Liver (tissue), 9 donors: ENCODE measurements around the gene ABL1. TPM values are rescaled to one million over a fixed set of nuclear protein-coding genes. Genes with fewer than 3 reads are reported as not detected.

Experiments used
- DNase-seq: peaks from one replicate; pipeline ENCODE4 v3.0.0-alpha.2; 2017; ENCODE audit warnings: low spot score
- H3K27ac ChIP-seq, 2 donors: one replicate each; pipeline ENCODE4 v1.7.0; 2013; ENCODE audit warnings: inconsistent platforms in 2 of 2, low read length in 2 of 2, control low read depth in 1 of 2, low read depth in 1 of 2, mild to moderate bottlenecking in 1 of 2
- H3K27me3 ChIP-seq, 4 donors: one replicate each; pipeline versions ENCODE4 v1.6.1 to v1.7.0; 2013; ENCODE audit warnings: low read length in 3 of 4, inconsistent platforms in 1 of 4, mild to moderate bottlenecking in 1 of 4, moderate library complexity in 1 of 4; ENCODE audit not compliant: control insufficient read depth in 4 of 4, insufficient read depth in 4 of 4
- H3K36me3 ChIP-seq, 4 donors: one replicate each; pipeline versions ENCODE4 v1.6.1 to v1.7.0; 2013; ENCODE audit warnings: low read length in 3 of 4, mild to moderate bottlenecking in 3 of 4, low read depth in 1 of 4, moderate library complexity in 1 of 4; ENCODE audit not compliant: control insufficient read depth in 4 of 4, insufficient read depth in 3 of 4
- H3K4me1 ChIP-seq, 4 donors: one replicate each; pipeline versions ENCODE4 v1.6.1 to v1.7.0; 2013; ENCODE audit warnings: low read length in 3 of 4, mild to moderate bottlenecking in 3 of 4, moderate library complexity in 1 of 4; ENCODE audit not compliant: control insufficient read depth in 4 of 4, insufficient read depth in 4 of 4
- H3K4me3 ChIP-seq, 3 donors: one replicate each; pipeline versions ENCODE4 v1.6.1 to v1.7.0; 2013; ENCODE audit warnings: low read length in 3 of 3, control low read depth in 1 of 3, low read depth in 1 of 3, mild to moderate bottlenecking in 1 of 3
- H3K9ac ChIP-seq, 2 donors: one replicate each; pipeline ENCODE4 v1.7.0; 2013; ENCODE audit warnings: low read length in 2 of 2, mild to moderate bottlenecking in 2 of 2, moderate library complexity in 2 of 2, control low read depth in 1 of 2, low read depth in 1 of 2
- H3K9me3 ChIP-seq, 4 donors: one replicate each; pipeline versions ENCODE4 v1.6.1 to v1.7.0; 2013; ENCODE audit warnings: low read length in 3 of 4; ENCODE audit not compliant: control insufficient read depth in 4 of 4
- ATF3 ChIP-seq: IDR thresholded peaks from 2 replicates; pipeline ENCODE4 v1.6.1; 2016; ENCODE audit warnings: antibody characterized with exemption
- FOXA1 ChIP-seq: IDR thresholded peaks from 2 replicates; pipeline ENCODE4 v1.6.1; 2016; ENCODE audit warnings: antibody characterized with exemption
- FOXA2 ChIP-seq: IDR thresholded peaks from 2 replicates; pipeline ENCODE4 v1.6.1; 2016; ENCODE audit warnings: antibody characterized with exemption
- GABPA ChIP-seq, 2 donors: IDR thresholded peaks in 1 of 2; conservative IDR thresholded peaks in 1 of 2; 2 replicates each; pipeline ENCODE4 v1.6.1; 2016; ENCODE audit warnings: antibody characterized with exemption in 2 of 2, mild to moderate bottlenecking in 1 of 2, moderate library complexity in 1 of 2
- HNF4A ChIP-seq, 2 donors: conservative IDR thresholded peaks; 2 replicates each; pipeline ENCODE4 v1.6.1; 2016; ENCODE audit warnings: antibody characterized with exemption in 2 of 2, mild to moderate bottlenecking in 2 of 2
- HNF4G ChIP-seq: IDR thresholded peaks from 2 replicates; pipeline ENCODE4 v1.6.1; 2016; ENCODE audit warnings: antibody characterized with exemption
- JUND ChIP-seq, 2 donors: IDR thresholded peaks; 2 replicates each; pipeline ENCODE4 v1.6.1; 2016; ENCODE audit warnings: antibody characterized with exemption in 2 of 2
- NR2F2 ChIP-seq: IDR thresholded peaks from 2 replicates; pipeline ENCODE4 v1.6.1; 2016; ENCODE audit warnings: antibody characterized with exemption
- RAD21 ChIP-seq, 2 donors: IDR thresholded peaks; 2 replicates each; pipeline ENCODE4 v1.6.1; 2016; ENCODE audit warnings: antibody characterized with exemption in 2 of 2, mild to moderate bottlenecking in 2 of 2
- REST ChIP-seq: IDR thresholded peaks from 2 replicates; pipeline ENCODE4 v1.6.1; 2016; ENCODE audit warnings: antibody characterized with exemption, mild to moderate bottlenecking
- TAF1 ChIP-seq: conservative IDR thresholded peaks from 2 replicates; pipeline ENCODE4 v1.6.1; 2016; ENCODE audit warnings: antibody characterized with exemption, mild to moderate bottlenecking
- ZBTB33 ChIP-seq: IDR thresholded peaks from 2 replicates; pipeline ENCODE4 v1.6.1; 2016; ENCODE audit warnings: antibody characterized with exemption
- WGBS: extraction: QIAGEN DNeasy Blood & Tissue Kit; methylation state at CpG from one replicate; pipeline ENCODE4 v1.1.7; 2013; 5-methylcytosine and 5-hydroxymethylcytosine counted together
- polyA plus RNA-seq, 2 donors: library from polyadenylated mRNA; stranded (reverse) in 1 of 2; unstranded in 1 of 2; fragments of 200-250 nt in 1 of 2; fragments of >200 nt in 1 of 2; fragmentation: Nextera tagmentation in 1 of 2; extraction: Ambion mirVana in 1 of 2; gene quantifications; one replicate each; pipeline versions ENCODE4 v1.2.1 to v1.2.3, GENCODE V29; 2013 to 2015
- total RNA-seq, 2 donors: library from RNA; depleted of rRNA; stranded (reverse); fragments of >200 nt; gene quantifications; one replicate each; pipeline ENCODE4 v1.2.3, GENCODE V29; 2014
- donor health status: healthy.
- donor health status: healthy.
- donor health status: healthy.
- donor health status: healthy.
- donor health status: healthy.

ABL1 gene
- total and polyA plus RNA-seq, 4 donors: 4.2 to 14.2 (median 10.9) TPM

- TF ChIP-seq NR2F2 (no peak), ZBTB33 (no peak), RAD21 (IDR thresholded peaks at IDR 0.05) (no peak)
- Histone ChIP-seq H3K4me3 (no peak overlapping the region), H3K36me3 (no peaks in the 10 kb centered on the region), H3K27me3 (peaks cover 0 to 12% (median 5%) of the 10 kb centered on the region in 4 donors), H3K4me1 (no peaks in the 10 kb centered on the region), H3K9me3 (no peaks in the 10 kb centered on the region), H3K27ac (no peak overlapping the region), H3K9ac (no peak overlapping the region)
- 86% methylated on average over 23 of the region's 23 CpGs for WGBS
- DNase-seq: no peak
Observed at GRCh38 chr9:130930132-130930803, 95.2 kb downstream of the ABL1 start.

GRCh38 chr9:130930804-130931349 lies 95.8 kb downstream of the ABL1 start:
- Histone ChIP-seq H3K36me3 (no peaks in the 10 kb centered on the region), H3K9ac (no peak overlapping the region), H3K27ac (no peak overlapping the region), H3K27me3 (peaks cover 0 to 12% (median 6%) of the 10 kb centered on the region in 4 donors), H3K4me1 (no peaks in the 10 kb centered on the region), H3K4me3 (no peak overlapping the region), H3K9me3 (no peaks in the 10 kb centered on the region)
- 91% methylated on average over 15 of the region's 15 CpGs for WGBS
- TF ChIP-seq JUND (IDR thresholded peaks at IDR 0.05): no peak
- no peak for DNase-seq

- Histone ChIP-seq H3K36me3 (no peaks in the 10 kb centered on the region), H3K27ac (no peak overlapping the region), H3K4me1 (no peaks in the 10 kb centered on the region), H3K9me3 (no peaks in the 10 kb centered on the region), H3K9ac (no peak overlapping the region), H3K27me3 (peaks cover 0 to 13% (median 6%) of the 10 kb centered on the region in 4 donors), H3K4me3 (no peak overlapping the region)
- no peak for DNase-seq
- TF ChIP-seq HNF4G (no peak), FOXA2 (no peak)
- WGBS: 77% methylated on average over 20 of the region's 20 CpGs
Observed at GRCh38 chr9:130931508-130932254, 96.6 kb downstream of the ABL1 start.

- no peak overlapping the region for H3K4me3 ChIP-seq
- H3K9ac ChIP-seq: no peak overlapping the region
- peaks cover 0 to 17% (median 6%) of the 10 kb centered on the region in 4 donors for H3K27me3 ChIP-seq
- H3K27ac ChIP-seq: no peak overlapping the region
- no peaks in the 10 kb centered on the region for H3K9me3 ChIP-seq
- no peaks in the 10 kb centered on the region for H3K4me1 ChIP-seq
- no peak for DNase-seq
- WGBS: 57% methylated on average over 21 of the region's 21 CpGs
- no peaks in the 10 kb centered on the region for H3K36me3 ChIP-seq
- no peak for TF ChIP-seq ATF3
- no peak for TF ChIP-seq GABPA (IDR thresholded peaks at IDR 0.05 in 1 of 2, conservative IDR thresholded peaks at IDR 0.05 in 1 of 2)
- TF ChIP-seq FOXA1: no peak
- no peak for TF ChIP-seq HNF4A (conservative IDR thresholded peaks at IDR 0.05)
- no peak for TF ChIP-seq TAF1
- no peak for TF ChIP-seq HNF4G
- no peak for TF ChIP-seq REST
Observed at GRCh38 chr9:130932255-130933079, 97.4 kb downstream of the ABL1 start.
